NK-92 treated with Interleukin-12 subunit alpha and Interleukin-12 subunit beta, amount 100 ng/mL, for 24 hours (cell line): Measurements from ENCODE around the gene PRKCH.
"Not testable (repeated sequence)": the region's sequence is repeated elsewhere in the genome, so short reads cannot be mapped to it uniquely, and the experiment has no call there.

Source experiments
- DNase-seq: peaks from one replicate; lab custom pipeline; 2025; lab: John Stamatoyannopoulos, UW

The PRKCH gene

DNA sequence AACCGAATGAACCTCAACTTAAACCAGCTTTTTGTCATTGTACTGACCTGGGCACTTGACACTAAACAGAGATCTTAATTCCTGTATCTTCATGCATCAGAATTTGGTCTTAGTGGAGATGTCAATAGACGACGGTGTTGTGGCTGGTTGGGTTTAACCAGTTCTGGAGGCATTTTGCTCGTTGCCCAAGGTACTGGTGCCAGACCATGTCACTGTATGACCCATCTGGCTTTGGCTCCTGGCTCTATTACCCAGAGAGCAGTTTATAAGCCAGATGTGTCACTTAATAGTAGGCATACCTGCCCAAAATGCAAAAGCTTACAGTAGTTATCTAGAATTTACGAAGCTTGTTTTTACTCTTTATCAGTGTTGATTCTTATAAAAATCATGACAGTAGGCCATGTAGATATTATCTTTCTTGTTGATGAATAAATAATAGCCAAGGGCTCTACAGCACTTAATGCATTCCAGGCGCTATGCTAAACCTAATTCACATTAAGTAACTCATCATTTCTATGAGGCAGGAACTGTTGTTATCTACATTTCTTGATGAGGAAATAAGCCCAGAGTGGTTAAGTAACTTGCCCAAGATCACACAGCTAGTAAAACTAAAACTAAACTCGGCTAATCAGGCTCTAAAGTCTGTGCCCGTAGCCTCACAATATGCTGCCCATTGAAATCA is 194.2 kb downstream of the PRKCH start:
- no peak for DNase-seq

GRCh38 chr14:61516118-61516743 is 194.9 kb downstream of the PRKCH start:
- DNase-seq = no peak

- DNase-seq = no peak
Measured at GRCh38 chr14:61516964-61517653, 195.7 kb downstream of the PRKCH start.

DNA sequence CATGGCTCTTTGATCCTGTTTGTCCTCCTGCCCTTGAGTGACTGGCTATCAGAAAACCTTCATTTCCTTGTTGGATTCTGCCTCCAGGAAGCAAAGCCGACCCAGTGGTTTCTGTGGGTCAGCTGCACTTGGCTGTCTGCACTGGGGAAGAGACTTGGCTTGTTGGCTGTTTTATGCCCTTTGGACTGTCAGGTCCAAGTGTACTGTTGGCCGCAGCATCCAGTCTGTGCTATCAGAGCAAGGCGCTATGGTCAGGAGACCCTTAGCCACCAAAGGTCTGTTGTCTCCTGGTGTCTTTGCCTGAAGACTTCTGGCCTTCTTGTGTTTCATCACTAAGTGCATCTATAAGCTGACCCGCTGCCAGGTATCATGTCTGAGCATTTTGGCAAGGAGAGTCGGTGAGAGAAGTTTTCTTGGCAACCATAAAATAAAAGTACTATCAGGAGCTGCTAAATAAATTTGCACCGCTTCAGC is 196.6 kb downstream of the PRKCH start:
- no peak for DNase-seq

DNA sequence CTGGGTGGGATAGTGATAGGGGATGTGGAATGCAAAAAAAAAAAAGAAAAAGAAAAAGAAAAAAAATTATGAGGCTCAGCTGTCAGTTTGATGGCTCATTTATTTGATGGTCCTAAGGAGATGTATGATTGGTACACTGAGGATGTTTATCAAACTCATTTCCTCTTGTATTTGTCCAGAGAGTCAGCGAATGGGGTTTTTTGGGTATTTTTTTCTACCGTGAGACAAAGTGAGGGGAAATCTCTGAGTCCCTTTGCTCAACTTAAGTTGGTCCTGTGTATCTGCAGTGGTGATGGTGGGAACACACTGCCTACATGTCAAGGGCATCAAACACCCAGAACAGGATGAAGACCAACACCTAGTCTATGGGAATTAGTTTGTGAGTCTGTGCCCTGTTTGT is 197.0 kb downstream of the PRKCH start:
- DNase-seq = no peak

GRCh38 chr14:61519106-61519505 is 197.7 kb downstream of the PRKCH start:
- no peak for DNase-seq

DNA sequence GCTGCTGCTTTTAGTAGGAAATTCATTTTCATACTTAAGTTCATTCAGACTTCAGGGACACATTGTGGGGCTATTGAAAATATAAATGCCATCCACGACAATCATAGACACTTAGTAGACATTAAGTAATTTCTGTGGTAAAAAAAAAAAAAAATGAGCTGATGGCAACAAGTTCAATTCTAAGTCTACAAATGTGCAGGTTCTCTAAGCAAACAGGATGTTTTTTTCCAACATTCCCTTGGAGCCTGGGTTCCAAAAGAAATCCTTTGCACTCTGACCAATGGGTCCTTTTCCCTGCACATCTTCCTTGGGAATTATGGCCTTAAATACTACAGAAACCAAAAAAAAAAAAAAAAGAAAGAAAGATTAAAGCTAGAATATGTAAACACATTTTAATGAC is 198.4 kb downstream of the PRKCH start:
- no peak for DNase-seq

DNA sequence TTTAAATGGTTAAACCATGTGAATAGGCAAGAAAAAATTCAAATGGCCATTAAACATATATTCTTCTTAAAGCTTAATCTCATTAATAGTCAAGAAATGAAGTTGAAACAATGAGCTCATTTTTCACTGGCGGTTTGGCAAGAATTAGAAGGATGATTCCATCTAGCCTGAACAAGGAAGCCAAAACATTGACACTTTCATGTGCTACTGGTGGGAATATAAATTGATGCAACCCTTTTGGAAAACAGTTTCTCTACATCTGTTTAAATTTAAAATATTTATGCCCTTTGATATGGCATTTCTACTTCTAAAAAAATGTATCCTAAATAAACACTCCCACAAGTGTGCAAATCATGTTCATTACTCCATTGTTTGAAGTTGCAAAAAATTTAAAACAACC is 199.2 kb downstream of the PRKCH start:
- no peak for DNase-seq

DNA sequence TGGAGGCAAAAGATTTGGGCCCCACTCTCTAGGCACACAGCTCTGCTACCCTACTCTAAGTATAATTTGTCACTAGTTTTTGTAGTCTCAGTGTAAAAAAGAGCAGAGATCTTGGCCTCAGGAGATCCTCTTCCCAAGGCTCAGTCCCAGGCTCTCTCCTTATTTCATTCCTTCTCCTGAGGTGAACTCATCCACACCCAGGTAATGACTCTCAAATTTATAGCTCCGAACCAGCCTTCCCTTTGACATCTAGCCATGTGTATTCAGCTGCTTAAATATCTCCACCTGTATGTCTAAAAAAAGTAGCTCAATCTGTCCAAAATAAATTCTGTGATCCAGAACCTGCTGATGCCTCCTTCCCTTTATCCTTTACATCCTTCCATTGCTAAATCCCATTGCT is 200.4 kb downstream of the PRKCH start:
- DNase-seq = no peak

GRCh38 chr14:61523751-61524150 is 202.4 kb downstream of the PRKCH start:
- DNase-seq = no peak

GRCh38 chr14:61524211-61524806 is 202.9 kb downstream of the PRKCH start:
- DNase-seq = no peak

DNA sequence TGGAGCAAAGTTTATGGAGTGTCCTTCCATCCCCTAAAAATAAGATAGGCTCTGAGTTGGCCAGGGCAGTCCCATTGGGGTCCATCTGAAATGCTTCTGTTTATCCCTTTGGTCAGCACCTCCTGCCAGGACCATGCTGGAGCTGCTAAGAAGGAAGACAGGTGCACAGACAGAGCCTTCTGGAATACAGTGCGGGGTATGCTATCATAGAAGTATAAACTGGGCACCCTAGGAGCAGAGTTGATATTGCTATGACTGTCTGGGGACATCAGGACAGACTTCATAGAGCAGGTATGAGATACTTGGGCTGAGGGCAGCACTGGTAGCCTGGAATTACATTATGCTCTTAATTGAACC is 203.5 kb downstream of the PRKCH start:
- no peak for DNase-seq

GRCh38 chr14:61525293-61526011 is 204.1 kb downstream of the PRKCH start:
- peak; percentile 80 for DNase-seq

DNA sequence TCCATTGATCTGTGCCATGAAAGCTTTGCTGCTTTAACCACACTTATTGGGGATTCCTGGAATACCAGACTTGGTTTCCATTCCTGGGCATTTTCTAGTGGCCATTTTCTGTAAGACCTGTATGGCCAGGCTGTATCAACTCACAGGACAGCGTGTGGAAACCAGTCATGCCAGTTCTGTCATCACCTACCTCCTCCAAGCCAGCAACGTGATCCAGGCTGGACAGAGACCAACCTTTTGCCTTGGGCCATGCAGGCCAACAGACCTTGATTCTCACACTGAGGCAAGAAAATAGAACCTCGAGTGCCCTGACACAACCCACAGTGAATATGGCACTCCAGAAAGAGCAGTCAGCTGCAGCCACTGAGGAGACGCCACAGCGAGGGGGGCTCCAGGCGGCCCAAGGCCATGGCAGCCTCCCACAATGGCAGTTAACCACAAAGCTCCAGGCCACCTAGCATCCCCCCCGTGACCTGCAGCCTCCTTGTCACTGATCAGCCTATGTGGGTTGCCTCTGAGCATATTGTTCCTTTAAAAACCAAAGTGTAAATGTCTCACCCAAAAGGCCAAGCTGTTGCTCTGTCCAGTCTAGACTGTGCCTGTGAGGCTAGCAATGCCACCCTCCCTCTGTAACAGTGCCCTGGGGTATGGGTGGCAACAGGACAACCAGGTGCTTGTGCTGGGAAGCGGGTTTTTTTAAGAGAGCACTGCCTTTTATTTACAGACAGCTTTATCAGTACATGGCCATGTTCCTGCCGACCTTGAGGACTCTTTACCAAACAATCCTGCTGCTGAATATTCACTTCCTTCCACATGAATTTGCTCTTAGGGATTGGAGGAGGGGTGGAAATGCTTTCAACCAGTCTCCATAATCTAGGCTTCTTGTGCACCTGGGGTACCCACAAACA is 205.3 kb downstream of the PRKCH start:
- DNase-seq = peak; percentile 40

DNA sequence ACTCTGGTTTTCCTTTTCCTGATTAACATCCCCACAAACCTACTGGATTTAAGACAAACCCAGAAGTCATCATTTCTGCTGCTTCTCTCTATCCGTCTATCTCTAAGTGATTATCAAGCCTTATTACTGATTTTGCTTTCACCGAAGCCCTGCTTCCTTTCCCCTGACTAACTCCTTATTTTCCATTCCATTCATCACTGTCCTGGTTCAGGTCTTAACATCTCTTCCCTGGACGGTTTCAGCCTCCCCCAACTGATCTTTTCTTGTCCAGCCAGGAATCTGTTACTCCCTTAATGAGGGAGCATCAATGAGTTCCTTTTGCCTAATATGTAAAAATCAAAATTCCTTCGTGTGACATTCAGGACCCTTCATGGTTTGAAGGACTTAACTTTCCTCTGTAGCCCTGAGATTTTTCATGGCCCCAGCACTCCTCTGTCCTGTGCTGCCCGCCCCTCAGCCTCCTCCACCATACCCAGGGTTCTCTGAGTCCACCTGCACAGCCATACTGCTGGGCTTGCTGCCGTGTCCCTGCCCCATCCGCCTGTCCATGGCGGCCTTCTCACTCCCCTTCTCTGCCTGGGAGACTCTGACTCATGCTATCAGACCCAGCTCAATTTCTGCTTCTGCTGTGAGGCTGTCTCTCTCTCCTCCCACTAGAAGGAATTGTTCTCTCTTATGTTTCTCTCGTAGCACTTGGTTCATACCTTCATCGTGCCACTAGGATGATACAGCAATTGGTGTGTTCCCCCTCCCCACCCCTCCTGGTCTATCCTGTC is 206.1 kb downstream of the PRKCH start:
- DNase-seq = no peak

GRCh38 chr14:61528591-61529021 is 207.2 kb downstream of the PRKCH start:
- DNase-seq = no peak

GRCh38 chr14:61529360-61529759 is 208.0 kb downstream of the PRKCH start:
- DNase-seq = not testable (repeated sequence)

DNA sequence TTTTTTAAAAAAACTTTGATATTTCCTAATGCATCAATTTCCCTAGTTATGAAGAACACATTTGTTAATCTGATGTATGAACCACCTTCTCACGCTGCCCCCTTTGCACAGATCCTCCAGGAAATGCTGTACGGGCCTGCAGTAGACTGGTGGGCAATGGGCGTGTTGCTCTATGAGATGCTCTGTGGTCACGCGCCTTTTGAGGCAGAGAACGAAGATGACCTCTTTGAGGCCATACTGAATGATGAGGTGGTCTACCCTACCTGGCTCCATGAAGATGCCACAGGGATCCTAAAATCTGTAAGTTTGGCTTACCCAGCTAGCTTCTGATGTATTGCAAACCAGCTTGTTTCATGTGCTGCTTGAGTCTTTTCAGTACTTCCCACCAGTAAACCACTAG is 208.9 kb downstream of the PRKCH start:
- no peak for DNase-seq

- no peak for DNase-seq
Measured at GRCh38 chr14:61530896-61531295, 209.5 kb downstream of the PRKCH start.

DNA sequence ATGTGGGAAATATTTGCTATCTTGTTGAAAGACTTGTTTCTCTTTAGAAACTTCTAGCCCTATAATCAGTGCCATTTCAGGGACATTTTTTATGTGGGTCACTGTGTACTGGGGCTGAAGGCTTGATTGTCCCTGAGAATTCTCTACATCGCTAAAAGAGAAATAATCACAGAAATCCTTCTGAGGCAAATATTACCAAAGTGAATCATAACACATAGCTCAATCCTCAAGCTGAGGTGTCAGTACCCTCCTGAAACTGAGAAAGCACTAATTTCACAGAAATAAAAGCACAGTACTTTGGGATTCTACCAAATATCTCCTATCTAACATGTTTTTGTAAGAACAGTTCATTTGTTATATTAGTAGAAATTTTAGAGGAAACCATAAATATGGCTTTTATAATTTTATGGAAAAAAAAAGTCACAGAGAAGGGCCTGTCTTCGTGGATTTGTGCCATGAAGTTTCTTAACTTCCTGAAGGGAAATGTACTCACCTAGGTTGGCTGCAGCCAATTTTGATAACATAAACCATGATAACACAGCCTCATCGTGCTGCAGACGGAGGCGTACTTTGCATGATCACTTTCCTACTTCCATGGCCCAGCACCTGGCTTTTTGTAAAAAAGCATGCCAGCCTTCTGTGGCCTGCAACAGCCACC is 210.2 kb downstream of the PRKCH start:
- DNase-seq = no peak
